Measurements from ENCODE around the gene MTARC2. TPM values are rescaled to one million over a fixed set of nuclear protein-coding genes. Genes with fewer than 3 reads are reported as not detected.
A peak's percentile ranks its signal among the peaks of the same experiment; 100 is the strongest.

The MTARC2 gene
- total and polyA plus RNA-seq, 2 of the 13 experiments (the other 11 are each of a cell fraction or from before 2014, with no cell fraction given), result 8.5 to 10.1 TPM

GRCh38 chr1:220733086-220733601 lies 15.0 kb upstream of the MTARC2 start (continued):
- TF ChIP-seq SMAD3 (CRISPR knock-in tag; IDR thresholded peaks at IDR 0.05) (0 out of 2 replicates have a peak, but pooled peaks have one; percentile 22), THAP11 (CRISPR knock-in tag; IDR thresholded peaks at IDR 0.05) (peak; percentile 56; the same call in 1 of the 2 replicates), ARID5B (CRISPR knock-in tag; IDR thresholded peaks at IDR 0.05) (peak; percentile 45), MYC (CRISPR knock-in tag; IDR thresholded peaks at IDR 0.05; ENCODE audit: borderline replicate concordance) (no peak), MIER2 (CRISPR knock-in tag; IDR thresholded peaks at IDR 0.05) (peak; percentile 42; the same call in 1 of the 2 replicates), ZNF530 (CRISPR knock-in tag; IDR thresholded peaks at IDR 0.05; ENCODE audit: low read depth) (no peak), ZNF512 (CRISPR knock-in tag; IDR thresholded peaks at IDR 0.05) (no peak), ZNF446 (CRISPR knock-in tag; IDR thresholded peaks at IDR 0.05) (0 out of 2 replicates have a peak, but pooled peaks have one; percentile 36), ZNF749 (CRISPR knock-in tag; IDR thresholded peaks at IDR 0.05; ENCODE audit: borderline replicate concordance) (no peak), PAWR (CRISPR knock-in tag; IDR thresholded peaks at IDR 0.05; ENCODE audit: borderline replicate concordance) (no peak), SP1 (IDR thresholded peaks at IDR 0.05) (no peak), SP1 (CRISPR knock-in tag; IDR thresholded peaks at IDR 0.05) (no peak), ERF (CRISPR knock-in tag; IDR thresholded peaks at IDR 0.05) (peak; percentile 50), HNF4A (CRISPR knock-in tag; IDR thresholded peaks at IDR 0.05) (peak; percentile 41; the same call in 1 of the 2 replicates), ZNF777 (CRISPR knock-in tag; IDR thresholded peaks at IDR 0.05) (peak; percentile 48; the same call in 1 of the 2 replicates), TFDP2 (CRISPR knock-in tag; IDR thresholded peaks at IDR 0.05) (peak; percentile 57), HINFP (CRISPR knock-in tag; IDR thresholded peaks at IDR 0.05; ENCODE audit: low read depth) (peak; percentile 67; the same call in 1 of the 2 replicates), ZSCAN9 (CRISPR knock-in tag; IDR thresholded peaks at IDR 0.05; ENCODE audit: borderline replicate concordance) (peak; percentile 62; the same call in 1 of the 2 replicates), ELF3 (CRISPR knock-in tag; IDR thresholded peaks at IDR 0.05) (peak; percentile 41; the same call in 1 of the 2 replicates), AGO2 (optimal IDR thresholded peaks at IDR 0.05; ENCODE audit: low read depth, low read length) (no peak), ZNF567 (CRISPR knock-in tag; IDR thresholded peaks at IDR 0.05; ENCODE audit: borderline replicate concordance) (no peak), ATF4 (CRISPR knock-in tag; IDR thresholded peaks at IDR 0.05) (no peak)

Data from HepG2 (cell line).